MCF 10A (cell line): ENCODE results near the gene ACSM6. TPM values are rescaled to one million over a fixed set of nuclear protein-coding genes. Genes with fewer than 3 reads are reported as not detected.

Experiments used
- BruUV-seq: library from RNA; stranded (reverse); fragments of 400-500 nt; replicated peaks from 2 replicates; lab custom pipeline; 2021; lab: Mats Ljungman, UMichigan
- CTCF ChIA-PET: fragments of 300-600 bp; sonication (Branson Sonifier 250); formaldehyde crosslinking; extraction: SDS; loops from one replicate; lab custom pipeline; 2021; ENCODE audit warnings: antibody characterized with exemption, inconsistent platforms; lab: Yijun Ruan, JAX
- POLR2A ChIA-PET: fragments of 300-600, 350-650 bp; sonication (Branson Sonifier 250); formaldehyde crosslinking; extraction: SDS; loops from one replicate; lab custom pipeline; 2020; ENCODE audit warnings: antibody characterized with exemption, inconsistent platforms; lab: Yijun Ruan, JAX
- DNase-seq: peaks from one replicate; pipeline ENCODE4 v3.0.0-alpha.2; 2018; ENCODE audit not compliant: unreplicated experiment
- H3K27ac Mint-ChIP-seq: one replicate; pipeline ENCODE4 v1.8.0; 2022; ENCODE audit warnings: mild to moderate bottlenecking, low read depth, mixed read lengths; ENCODE audit not compliant: unreplicated experiment
- H3K27me3 Mint-ChIP-seq: one replicate; pipeline ENCODE4 v1.8.0; 2022; ENCODE audit warnings: mixed read lengths; ENCODE audit not compliant: insufficient read depth, unreplicated experiment
- H3K36me3 Mint-ChIP-seq: one replicate; pipeline ENCODE4 v1.8.0; 2022; ENCODE audit warnings: mild to moderate bottlenecking, moderate library complexity, mixed read lengths; ENCODE audit not compliant: insufficient read depth, unreplicated experiment
- H3K4me1 Mint-ChIP-seq: one replicate; pipeline ENCODE4 v1.8.0; 2022; ENCODE audit warnings: mixed read lengths; ENCODE audit not compliant: insufficient read depth, unreplicated experiment
- H3K4me3 Mint-ChIP-seq: one replicate; pipeline ENCODE4 v1.8.0; 2022; ENCODE audit warnings: mild to moderate bottlenecking, moderate library complexity, mixed read lengths; ENCODE audit not compliant: unreplicated experiment
- H3K9me3 Mint-ChIP-seq: one replicate; pipeline ENCODE4 v1.8.0; 2022; ENCODE audit warnings: mixed read lengths; ENCODE audit not compliant: unreplicated experiment
- intact Hi-C: fragments of 100-400 bp; cut with micrococcal nuclease; formaldehyde crosslinking; loops from 2 replicates; pipeline ENCODE4 v1.14.1; 2022
- total RNA-seq: library from RNA; stranded (reverse); gene quantifications from 2 replicates; pipeline ENCODE4 v1.2.3, GENCODE V29; 2022
- TF ChIP-seq, protein P1 (sequence below): fragments of 200-600 bp; IDR thresholded peaks from one replicate; pipeline ENCODE4 v1.8.0; 2022; ENCODE audit warnings: antibody characterized with exemption, mild to moderate bottlenecking; ENCODE audit not compliant: unreplicated experiment

Gene ACSM6
- total RNA-seq, 1 experiment from 2014 or later, result not detected

DNA sequence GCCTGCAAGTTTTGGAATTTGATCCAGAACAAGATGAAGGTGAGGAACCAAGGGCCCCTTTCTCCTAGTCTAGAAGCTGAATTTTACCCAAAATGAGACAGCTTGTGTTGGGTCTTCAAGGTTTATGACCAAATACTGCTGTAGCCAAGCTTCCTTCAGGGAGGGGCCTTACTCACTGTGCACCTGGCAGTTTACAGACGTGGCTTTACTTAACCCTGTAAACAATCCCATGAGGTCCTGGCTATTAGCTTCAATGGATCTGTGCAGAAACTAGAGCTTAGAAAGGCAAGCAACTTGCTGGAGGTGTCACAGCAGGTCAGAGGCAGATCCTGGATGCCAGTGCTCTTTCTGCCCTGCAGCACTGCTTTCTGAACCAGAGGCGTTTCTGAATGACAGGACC is 50.1 kb downstream of the ACSM6 start:
- ChIA-PET POLR2A (interaction anchor here (0.6 kb wide), 1 partner anchor 31 kb away, joined by 3 read pairs; no protein-coding TSS in a partner anchor), CTCF (interaction anchor here (0.6 to 18.9 kb wide), 36 partner anchors 9 to 615 kb away, joined by 3 to 713 read pairs (median 10); partner anchors contain the start of gene ACSM6)
- H3K27me3 Mint-ChIP-seq, result no peaks in the 10 kb centered on the region
- DNase-seq, result no peak
- no peak overlapping the region for H3K4me3 Mint-ChIP-seq
- H3K4me1 Mint-ChIP-seq, result peaks cover 21% of the 10 kb centered on the region
- H3K27ac Mint-ChIP-seq, result no peak overlapping the region
- peaks cover 56% of the 10 kb centered on the region for H3K36me3 Mint-ChIP-seq
- no TSS peak for BruUV-seq
- H3K9me3 Mint-ChIP-seq, result no peaks in the 10 kb centered on the region
- TF ChIP-seq, protein P1, sequence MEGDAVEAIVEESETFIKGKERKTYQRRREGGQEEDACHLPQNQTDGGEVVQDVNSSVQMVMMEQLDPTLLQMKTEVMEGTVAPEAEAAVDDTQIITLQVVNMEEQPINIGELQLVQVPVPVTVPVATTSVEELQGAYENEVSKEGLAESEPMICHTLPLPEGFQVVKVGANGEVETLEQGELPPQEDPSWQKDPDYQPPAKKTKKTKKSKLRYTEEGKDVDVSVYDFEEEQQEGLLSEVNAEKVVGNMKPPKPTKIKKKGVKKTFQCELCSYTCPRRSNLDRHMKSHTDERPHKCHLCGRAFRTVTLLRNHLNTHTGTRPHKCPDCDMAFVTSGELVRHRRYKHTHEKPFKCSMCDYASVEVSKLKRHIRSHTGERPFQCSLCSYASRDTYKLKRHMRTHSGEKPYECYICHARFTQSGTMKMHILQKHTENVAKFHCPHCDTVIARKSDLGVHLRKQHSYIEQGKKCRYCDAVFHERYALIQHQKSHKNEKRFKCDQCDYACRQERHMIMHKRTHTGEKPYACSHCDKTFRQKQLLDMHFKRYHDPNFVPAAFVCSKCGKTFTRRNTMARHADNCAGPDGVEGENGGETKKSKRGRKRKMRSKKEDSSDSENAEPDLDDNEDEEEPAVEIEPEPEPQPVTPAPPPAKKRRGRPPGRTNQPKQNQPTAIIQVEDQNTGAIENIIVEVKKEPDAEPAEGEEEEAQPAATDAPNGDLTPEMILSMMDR, result no peak
- intact Hi-C loops, result loop anchor here (5.0 kb wide), 1 partner anchor 282 kb away; no protein-coding TSS in a partner anchor

DNA sequence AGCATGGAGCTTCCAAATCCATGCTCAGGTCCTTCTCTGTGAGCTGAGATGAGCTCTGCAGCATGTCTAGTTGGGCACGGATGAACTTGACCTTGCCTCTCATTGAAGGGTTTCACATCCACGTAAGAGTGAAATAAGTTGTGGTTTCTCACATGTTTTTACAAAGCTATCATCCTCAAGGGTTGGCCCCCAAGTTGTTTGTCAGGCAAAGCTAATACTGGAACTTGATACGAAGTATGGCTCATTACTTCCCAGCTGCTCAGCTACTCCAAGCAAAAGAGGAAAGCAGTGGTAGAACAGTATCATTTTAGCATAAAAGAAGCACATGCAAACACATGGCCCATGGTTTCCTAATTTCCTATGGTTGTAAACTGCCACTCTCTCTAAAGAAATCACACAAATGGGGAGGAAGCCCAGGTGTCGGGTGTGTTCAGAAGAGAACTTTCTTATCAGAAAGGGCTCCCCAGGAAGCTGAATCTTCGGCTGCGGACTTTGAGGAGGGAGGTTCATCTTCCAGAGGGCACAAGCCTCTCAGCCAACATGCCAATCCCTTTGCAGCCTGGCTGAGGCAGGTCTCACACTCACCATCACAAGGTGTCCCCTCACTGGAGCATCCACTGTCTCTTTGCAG is 51.5 kb downstream of the ACSM6 start:
- POLR2A ChIA-PET, result interaction anchor here (0.9 to 2.6 kb wide), 5 partner anchors 36 to 118 kb away, joined by 3 to 14 read pairs (median 4); no protein-coding TSS in a partner anchor
- no peak overlapping the region for H3K27ac Mint-ChIP-seq

DNA sequence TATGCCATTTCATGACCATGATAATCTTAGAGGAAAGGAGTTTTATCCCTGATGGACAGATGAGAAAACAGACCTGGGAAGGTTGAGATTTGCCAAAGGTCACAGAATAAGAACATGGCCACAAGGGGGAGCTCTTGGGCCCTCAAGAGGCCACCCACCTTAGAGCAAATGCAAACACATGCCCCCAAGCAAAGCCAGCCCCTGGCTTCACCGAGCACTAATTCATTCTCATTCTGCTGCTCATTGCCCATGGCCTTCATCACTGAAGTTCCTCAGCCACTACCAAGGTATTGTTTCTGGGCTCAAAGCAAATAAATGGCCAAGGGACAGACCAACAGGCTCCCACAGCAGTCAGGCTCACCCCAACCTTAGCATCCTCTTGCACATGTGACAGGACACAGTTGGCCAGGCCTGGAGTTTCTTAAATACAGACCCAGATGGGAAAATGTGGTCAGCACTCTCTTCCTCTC is 52.6 kb downstream of the ACSM6 start:
- H3K36me3 Mint-ChIP-seq, result peaks cover 44% of the 10 kb centered on the region
- no peaks in the 10 kb centered on the region for H3K9me3 Mint-ChIP-seq
- intact Hi-C loops, result loop anchor here (1.0 to 5.0 kb wide), 4 partner anchors 44 to 356 kb away; no protein-coding TSS in a partner anchor
- no TSS peak for BruUV-seq
- CTCF ChIA-PET, result interaction anchor here (0.5 to 18.9 kb wide), 26 partner anchors 10 to 618 kb away, joined by 3 to 713 read pairs (median 8); no protein-coding TSS in a partner anchor
- peaks cover 27% of the 10 kb centered on the region for H3K4me1 Mint-ChIP-seq
- TF ChIP-seq, protein P1, result peak; percentile 81
- no peaks in the 10 kb centered on the region for H3K27me3 Mint-ChIP-seq
- POLR2A ChIA-PET, result interaction anchor here (0.8 to 2.6 kb wide), 8 partner anchors 14 to 117 kb away, joined by 3 to 14 read pairs (median 4); no protein-coding TSS in a partner anchor
- DNase-seq, result peak; percentile 78
- no peak overlapping the region for H3K4me3 Mint-ChIP-seq
- H3K27ac Mint-ChIP-seq, result no peak overlapping the region

More for the DNA sequence above, 51.5 kb downstream of the ACSM6 start:
- H3K4me3 Mint-ChIP-seq, result no peak overlapping the region
- DNase-seq, result no peak
- CTCF ChIA-PET, result interaction anchor here (0.6 to 18.9 kb wide), 38 partner anchors 8 to 1869 kb away, joined by 3 to 713 read pairs (median 5); no protein-coding TSS in a partner anchor
- TF ChIP-seq, protein P1, result no peak
- H3K4me1 Mint-ChIP-seq, result peaks cover 27% of the 10 kb centered on the region
- intact Hi-C loops, result loop anchor here (1.0 to 5.0 kb wide), 4 partner anchors 45 to 357 kb away; no protein-coding TSS in a partner anchor
- no peaks in the 10 kb centered on the region for H3K27me3 Mint-ChIP-seq
- no TSS peak for BruUV-seq
- no peaks in the 10 kb centered on the region for H3K9me3 Mint-ChIP-seq
- peaks cover 44% of the 10 kb centered on the region for H3K36me3 Mint-ChIP-seq
